ENCODE data around the gene PIF1.

GRCh38 chr15:64833690-64834089 lies 8.2 kb upstream of the PIF1 start:
- TF ChIP-seq EP300 (IDR thresholded peaks at IDR 0.05): no peak
- TF ChIP-seq POLR2A (IDR thresholded peaks at IDR 0.05): no peak

Measured in ovary (tissue), 1 donor.